GM12878 (cell line): Measurements from ENCODE around the gene TARBP1. TPM values are rescaled to one million over a fixed set of nuclear protein-coding genes. Genes with fewer than 3 reads are reported as not detected.

Experiments
- CREM ChIP-seq: IDR thresholded peaks from 2 replicates; pipeline ENCODE4 v1.6.1; 2014; ENCODE audit warnings: antibody characterized with exemption, low read depth
- ETV6 ChIP-seq, 2 experiments: fragments of 450-650 bp in 1 of 2; IDR thresholded peaks in 1 of 2; conservative IDR thresholded peaks in 1 of 2; 2 replicates each; pipeline ENCODE4 v1.6.1; 2014; ENCODE audit warnings: antibody characterized with exemption in 1 of 2, borderline replicate concordance in 1 of 2, low read depth in 1 of 2, mild to moderate bottlenecking in 1 of 2, moderate library complexity in 1 of 2
- GABPA ChIP-seq: IDR thresholded peaks from 2 replicates; pipeline ENCODE4 v1.6.1; 2014; ENCODE audit warnings: antibody characterized with exemption, low read depth, mild to moderate bottlenecking, inconsistent platforms
- IKZF1 ChIP-seq: fragments of 450-650 bp; conservative IDR thresholded peaks from 2 replicates; pipeline ENCODE4 v1.6.1; 2017; ENCODE audit warnings: antibody characterized with exemption, mild to moderate bottlenecking
- IRF4 ChIP-seq: IDR thresholded peaks from 2 replicates; pipeline ENCODE4 v1.6.1; 2011; ENCODE audit warnings: low read depth, low read length
- NR2C2 ChIP-seq: IDR thresholded peaks from 2 replicates; pipeline ENCODE4 v1.6.1; 2011; ENCODE audit warnings: borderline replicate concordance, low read depth; ENCODE audit not compliant: control insufficient read depth, insufficient read length
- RB1 ChIP-seq: fragments of 450-650 bp; formaldehyde crosslinking; IDR thresholded peaks from 2 replicates; pipeline ENCODE4 v1.6.1; 2017; ENCODE audit warnings: mild to moderate bottlenecking, borderline replicate concordance
- RELB ChIP-seq: fragments of 450-650 bp; IDR thresholded peaks from 2 replicates; pipeline ENCODE4 v1.6.1; 2017; ENCODE audit warnings: low read depth, mild to moderate bottlenecking, moderate library complexity
- REST ChIP-seq: IDR thresholded peaks from 2 replicates; pipeline ENCODE4 v1.6.1; 2012; ENCODE audit warnings: mild to moderate bottlenecking, low read depth, low read length
- SPI1 ChIP-seq: IDR thresholded peaks from 2 replicates; pipeline ENCODE4 v1.6.1; 2011; ENCODE audit warnings: low read depth, mild to moderate bottlenecking, low read length, moderate library complexity, borderline replicate concordance; ENCODE audit not compliant: insufficient read depth
- TBL1XR1 ChIP-seq: IDR thresholded peaks from 2 replicates; pipeline ENCODE4 v1.6.1; 2012; ENCODE audit warnings: low read depth, low read length, improper control_type of control experiment
- ZSCAN29 ChIP-seq: fragments of 450-650 bp; IDR thresholded peaks from 2 replicates; pipeline ENCODE4 v1.6.1; 2017; ENCODE audit warnings: mild to moderate bottlenecking, moderate library complexity
- polyA plus RNA-seq, 11 experiments: library from polyadenylated mRNA; depleted of rRNA in 4 of 11; unstranded in 6 of 11; stranded (reverse) in 5 of 11; fragments of >200 nt; fragmentation: Nextera tagmentation in 4 of 11; fragmentation: Illumina TruSeq in 1 of 11; extraction: Ambion mirVana in 4 of 11; extraction: Trizol in 1 of 11; gene quantifications; 1 replicate in 1 of 11; 2 replicates in 10 of 11; pipeline versions ENCODE4 v1.2.1 to v1.2.3, GENCODE V29; 2011 to 2016; ENCODE audit warnings: inconsistent platforms in 2 of 11, missing spikeins in 2 of 11, low read depth in 1 of 11
- total RNA-seq, 4 experiments: library from RNA; depleted of rRNA in 3 of 4; stranded (reverse); fragments of >200 nt in 3 of 4; fragmentation: Illumina TruSeq in 1 of 4; extraction: Trizol in 1 of 4; gene quantifications; 2 replicates each; pipeline versions ENCODE4 v1.2.1 to v1.2.3, GENCODE V29; 2013 to 2021

The TARBP1 gene
- total and polyA plus RNA-seq, 10 of the 15 experiments (the other 5 are each of a cell fraction or from before 2014, with no cell fraction given), result 10.8 to 94.4 (median 35.3) TPM

- peak in 1 of 2 experiments; percentile 70; a peak in 2 of 4 replicates for TF ChIP-seq ETV6 (conservative IDR thresholded peaks at IDR 0.05 in 1 of 2, IDR thresholded peaks at IDR 0.05 in 1 of 2; ENCODE audit: borderline replicate concordance in 1 of 2, low read depth in 1 of 2)
- peak; percentile 18; the same call in 1 of the 2 replicates for TF ChIP-seq CREM
- TF ChIP-seq IRF4, result peak; percentile 30; the same call in 1 of the 2 replicates
- no peak for TF ChIP-seq GABPA
- no peak for TF ChIP-seq ZSCAN29
- peak; percentile 79 for TF ChIP-seq SPI1
- no peak for TF ChIP-seq NR2C2
- no peak for TF ChIP-seq TBL1XR1
- TF ChIP-seq RB1, result no peak
- TF ChIP-seq IKZF1, result 0 out of 2 replicates have a peak, but pooled peaks have one; percentile 31
- 0 out of 2 replicates have a peak, but pooled peaks have one; percentile 12 for TF ChIP-seq RELB
- TF ChIP-seq REST, result no peak
These were observed 9.4 kb upstream of the TARBP1 start (continued) for GRCh38 chr1:234488054-234489006.
